ENCODE data around the gene OR2K2. TPM values are rescaled to one million over a fixed set of nuclear protein-coding genes. Genes with fewer than 3 reads are reported as not detected.
A peak's percentile ranks its signal among the peaks of the same experiment; 100 is the strongest.
"Not testable (repeated sequence)": the region's sequence is repeated elsewhere in the genome, so short reads cannot be mapped to it uniquely, and the experiment has no call there.

OR2K2 gene
- total RNA-seq, 1 donor from 2014 or later = 1.5 TPM

DNA sequence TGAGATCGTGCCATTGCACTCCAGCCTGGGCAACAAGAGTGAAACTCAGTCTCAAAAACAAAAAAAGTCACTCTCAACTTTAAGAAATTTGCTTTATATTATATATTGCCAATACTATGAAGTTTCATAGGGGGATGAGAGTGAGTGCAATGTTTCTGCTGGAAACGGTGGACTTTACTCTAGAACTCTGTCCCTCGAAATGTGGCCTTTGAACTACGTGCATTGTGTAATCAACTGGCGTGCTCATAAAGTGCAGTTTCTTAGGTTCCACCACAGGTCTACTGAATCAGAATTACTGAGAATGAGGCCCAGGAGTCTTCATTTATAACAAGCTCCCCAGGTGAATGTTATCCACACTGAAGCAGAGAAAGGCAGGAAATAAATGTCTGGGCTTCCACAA is 24.1 kb downstream of the OR2K2 start:
- Histone ChIP-seq H3K9me3 (no peaks in the 10 kb centered on the region), H3K27me3 (no peaks in the 10 kb centered on the region), H3K27ac (no peak overlapping the region), H3K36me3 (no peaks in the 10 kb centered on the region), H3K4me1 (no peaks in the 10 kb centered on the region), H3K4me3 (no peak overlapping the region)
- TF ChIP-seq POLR2A (IDR thresholded peaks at IDR 0.05) (no peak), CTCF (IDR thresholded peaks at IDR 0.05) (no peak), POLR2AphosphoS5 (IDR thresholded peaks at IDR 0.05; ENCODE audit: insufficient read depth in 1 of 2, low read depth in 1 of 2) (no peak)
- intact Hi-C loops (cut with DNase I) = no loop called here
- DNase-seq (ENCODE audit: extremely low spot score in 2 of 2) = no peak

DNA sequence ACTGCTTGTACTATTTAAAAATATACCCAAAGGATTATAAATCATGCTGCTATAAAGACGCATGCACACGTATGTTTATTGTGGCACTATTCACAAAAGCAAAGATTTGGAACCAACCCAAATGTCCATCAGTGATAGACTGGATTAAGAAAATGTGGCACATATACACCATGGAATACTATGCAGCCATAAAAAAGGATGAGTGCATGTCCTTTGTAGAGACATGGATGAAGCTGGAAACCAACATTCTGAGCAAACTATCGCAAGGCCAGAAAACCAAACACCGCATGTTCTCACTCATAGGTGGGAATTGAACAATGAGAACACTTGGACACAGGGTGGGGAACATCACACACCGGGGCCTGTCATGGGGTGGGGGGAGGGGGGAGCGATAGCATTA is 26.0 kb downstream of the OR2K2 start:
- intact Hi-C loops (cut with DNase I) = loop anchor here (5.0 kb wide), 1 partner anchor 667 kb away; no protein-coding TSS in a partner anchor

DNA sequence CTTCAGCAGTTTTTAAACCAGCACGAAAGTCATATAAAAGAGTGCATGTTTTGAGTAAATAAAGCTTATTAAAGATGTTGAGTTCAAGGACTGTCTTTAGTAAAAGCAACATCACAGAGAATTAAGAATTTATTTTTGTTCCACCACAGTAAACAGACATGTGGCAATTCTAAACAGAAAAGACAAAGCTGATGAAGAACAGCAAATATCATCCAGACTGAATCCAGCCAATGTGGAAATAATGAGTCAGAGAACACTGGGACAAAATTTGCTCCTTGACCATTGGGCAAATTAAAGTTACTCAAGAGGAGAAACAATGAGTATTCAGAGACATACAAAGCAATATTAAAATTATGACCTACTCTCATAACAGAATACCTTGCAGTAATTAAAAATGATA is 28.8 kb downstream of the OR2K2 start:
- no peaks in the 10 kb centered on the region for H3K36me3 ChIP-seq
- H3K4me3 ChIP-seq = no peak overlapping the region
- peak overlapping the region; percentile 43 for H3K27ac ChIP-seq
- DNase-seq (ENCODE audit: extremely low spot score in 2 of 2) = no peak
- no peak for TF ChIP-seq POLR2AphosphoS5 (IDR thresholded peaks at IDR 0.05; ENCODE audit: insufficient read depth in 1 of 2, low read depth in 1 of 2)
- intact Hi-C loops (cut with DNase I) = loop anchor here (5.0 kb wide), 1 partner anchor 664 kb away; no protein-coding TSS in a partner anchor
- no peaks in the 10 kb centered on the region for H3K9me3 ChIP-seq
- peaks cover 9% of the 10 kb centered on the region for H3K4me1 ChIP-seq
- no peaks in the 10 kb centered on the region for H3K27me3 ChIP-seq

More for the DNA sequence above, 26.0 kb downstream of the OR2K2 start:
- not testable (repeated sequence) for H3K36me3 ChIP-seq; H3K4me3 ChIP-seq; H3K27ac ChIP-seq; H3K9me3 ChIP-seq; DNase-seq (ENCODE audit: extremely low spot score in 2 of 2); H3K4me1 ChIP-seq; H3K27me3 ChIP-seq

DNA sequence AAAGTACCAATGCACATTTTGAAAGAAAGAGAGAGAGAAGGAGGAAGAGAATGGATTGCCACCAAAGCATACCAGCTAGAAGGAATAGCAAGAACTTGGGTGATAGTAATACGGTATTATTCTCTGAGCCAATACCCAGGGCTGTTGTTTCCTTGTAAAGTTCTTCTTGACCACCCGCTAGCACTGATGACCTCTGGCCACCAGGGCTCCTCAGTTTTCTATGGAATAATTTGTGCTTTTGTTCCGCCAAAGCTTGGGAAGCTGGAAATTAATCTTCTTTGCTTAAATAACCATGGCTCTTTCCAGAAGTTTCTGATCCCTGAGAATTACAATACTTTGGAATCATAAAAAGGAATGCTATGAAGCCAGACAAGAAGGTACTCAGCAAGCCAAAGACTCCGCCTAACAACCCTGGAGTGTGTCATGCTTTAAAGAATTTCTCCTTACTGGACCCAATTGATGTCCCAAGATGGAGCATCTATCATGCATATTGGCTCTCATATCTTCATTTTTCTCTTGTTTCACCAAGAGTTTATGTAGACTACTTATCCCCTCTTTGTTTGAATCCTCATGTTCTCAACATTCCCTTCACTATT is 29.8 kb downstream of the OR2K2 start:
- Histone ChIP-seq H3K9me3 (no peaks in the 10 kb centered on the region), H3K4me1 (peaks cover 9% of the 10 kb centered on the region), H3K27me3 (no peaks in the 10 kb centered on the region), H3K4me3 (no peak overlapping the region), H3K36me3 (no peaks in the 10 kb centered on the region), H3K27ac (peak overlapping the region; percentile 48)
- TF ChIP-seq POLR2A (IDR thresholded peaks at IDR 0.05) = no peak
- DNase-seq (ENCODE audit: extremely low spot score in 2 of 2) = no peak
- intact Hi-C loops (cut with DNase I) = loop anchor here (5.0 kb wide), 1 partner anchor 663 kb away; no protein-coding TSS in a partner anchor

DNA sequence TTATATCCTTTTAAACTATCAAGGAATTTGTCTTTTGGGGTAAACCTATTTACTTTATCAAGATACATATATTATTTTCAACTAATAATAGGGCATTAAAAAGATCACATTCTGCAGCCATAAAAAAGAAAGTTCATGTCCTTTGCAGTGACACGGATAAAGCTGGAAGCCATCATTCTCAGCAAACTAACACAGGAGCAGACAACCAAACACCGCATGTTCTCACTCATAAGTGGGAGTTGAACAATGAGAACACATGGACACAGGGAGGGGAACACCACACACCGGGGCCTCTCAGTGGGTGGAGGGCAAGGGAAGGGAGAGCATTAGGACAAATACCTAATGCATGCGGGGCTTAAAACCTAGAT is 30.4 kb downstream of the OR2K2 start:
- not testable (repeated sequence) for DNase-seq (ENCODE audit: extremely low spot score in 2 of 2); H3K36me3 ChIP-seq; H3K4me3 ChIP-seq; H3K9me3 ChIP-seq; H3K4me1 ChIP-seq; H3K27me3 ChIP-seq
- peak in 1 of 3 experiments; percentile 3 for TF ChIP-seq CTCF (IDR thresholded peaks at IDR 0.05)
- intact Hi-C loops (cut with DNase I) = loop anchor here (10.0 kb wide), 1 partner anchor 265 kb away; the partner anchor contains the start of gene LPAR1
- peak overlapping the region; percentile 48 for H3K27ac ChIP-seq

GRCh38 chr9:111298731-111299598 is 31.1 kb downstream of the OR2K2 start:
- TF ChIP-seq CTCF (IDR thresholded peaks at IDR 0.05) (peak; percentile 67 to 87 (median 69)), POLR2A (IDR thresholded peaks at IDR 0.05) (no peak), POLR2AphosphoS5 (IDR thresholded peaks at IDR 0.05; ENCODE audit: insufficient read depth in 1 of 2, low read depth in 1 of 2) (peak; percentile 25 to 35)
- Histone ChIP-seq H3K27me3 (no peaks in the 10 kb centered on the region), H3K4me3 (no peak overlapping the region), H3K36me3 (no peaks in the 10 kb centered on the region), H3K9me3 (no peaks in the 10 kb centered on the region), H3K27ac (peak overlapping the region; percentile 48), H3K4me1 (peaks cover 9% of the 10 kb centered on the region)
- intact Hi-C loops (cut with DNase I) = loop anchor here (10.0 kb wide), 1 partner anchor 264 kb away; the partner anchor contains the start of gene LPAR1
- no peak for DNase-seq (ENCODE audit: extremely low spot score in 2 of 2)
